Ramos (cell line): Measurements from ENCODE around the gene TNF.

Source experiments
- in situ Hi-C: fragments of 300-500 bp; cut with MboI; formaldehyde crosslinking; loops from one replicate; pipeline ENCODE4 v1.14.3; 2022; ENCODE audit warnings: low sequenced_read_pairs; ENCODE audit not compliant: unreplicated experiment

TNF gene

GRCh38 chr6:31569861-31570536, 5.4 kb upstream of the TNF start:
- in situ Hi-C loops: no loop called here

DNA sequence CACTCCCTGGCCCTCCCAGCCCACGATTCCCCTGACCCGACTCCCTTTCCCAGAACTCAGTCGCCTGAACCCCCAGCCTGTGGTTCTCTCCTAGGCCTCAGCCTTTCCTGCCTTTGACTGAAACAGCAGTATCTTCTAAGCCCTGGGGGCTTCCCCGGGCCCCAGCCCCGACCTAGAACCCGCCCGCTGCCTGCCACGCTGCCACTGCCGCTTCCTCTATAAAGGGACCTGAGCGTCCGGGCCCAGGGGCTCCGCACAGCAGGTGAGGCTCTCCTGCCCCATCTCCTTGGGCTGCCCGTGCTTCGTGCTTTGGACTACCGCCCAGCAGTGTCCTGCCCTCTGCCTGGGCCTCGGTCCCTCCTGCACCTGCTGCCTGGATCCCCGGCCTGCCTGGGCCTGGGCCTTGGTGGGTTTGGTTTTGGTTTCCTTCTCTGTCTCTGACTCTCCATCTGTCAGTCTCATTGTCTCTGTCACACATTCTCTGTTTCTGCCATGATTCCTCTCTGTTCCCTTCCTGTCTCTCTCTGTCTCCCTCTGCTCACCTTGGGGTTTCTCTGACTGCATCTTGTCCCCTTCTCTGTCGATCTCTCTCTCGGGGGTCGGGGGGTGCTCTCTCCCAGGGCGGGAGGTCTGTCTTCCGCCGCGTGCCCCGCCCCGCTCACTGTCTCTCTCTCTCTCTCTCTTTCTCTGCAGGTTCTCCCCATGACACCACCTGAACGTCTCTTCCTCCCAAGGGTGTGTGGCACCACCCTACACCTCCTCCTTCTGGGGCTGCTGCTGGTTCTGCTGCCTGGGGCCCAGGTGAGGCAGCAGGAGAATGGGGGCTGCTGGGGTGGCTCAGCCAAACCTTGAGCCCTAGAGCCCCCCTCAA, 3.1 kb upstream of the TNF start, which contains the start of gene LTA:
TSS of gene LTA (plus strand) at position 249 of the 871 bp plus-strand sequence. CDS start at position 703, 454 bp downstream.
- in situ Hi-C loops: no loop called here

GRCh38 chr6:31573239-31574105, 1.9 kb upstream of the TNF start:
- in situ Hi-C loops: no loop called here

DNA sequence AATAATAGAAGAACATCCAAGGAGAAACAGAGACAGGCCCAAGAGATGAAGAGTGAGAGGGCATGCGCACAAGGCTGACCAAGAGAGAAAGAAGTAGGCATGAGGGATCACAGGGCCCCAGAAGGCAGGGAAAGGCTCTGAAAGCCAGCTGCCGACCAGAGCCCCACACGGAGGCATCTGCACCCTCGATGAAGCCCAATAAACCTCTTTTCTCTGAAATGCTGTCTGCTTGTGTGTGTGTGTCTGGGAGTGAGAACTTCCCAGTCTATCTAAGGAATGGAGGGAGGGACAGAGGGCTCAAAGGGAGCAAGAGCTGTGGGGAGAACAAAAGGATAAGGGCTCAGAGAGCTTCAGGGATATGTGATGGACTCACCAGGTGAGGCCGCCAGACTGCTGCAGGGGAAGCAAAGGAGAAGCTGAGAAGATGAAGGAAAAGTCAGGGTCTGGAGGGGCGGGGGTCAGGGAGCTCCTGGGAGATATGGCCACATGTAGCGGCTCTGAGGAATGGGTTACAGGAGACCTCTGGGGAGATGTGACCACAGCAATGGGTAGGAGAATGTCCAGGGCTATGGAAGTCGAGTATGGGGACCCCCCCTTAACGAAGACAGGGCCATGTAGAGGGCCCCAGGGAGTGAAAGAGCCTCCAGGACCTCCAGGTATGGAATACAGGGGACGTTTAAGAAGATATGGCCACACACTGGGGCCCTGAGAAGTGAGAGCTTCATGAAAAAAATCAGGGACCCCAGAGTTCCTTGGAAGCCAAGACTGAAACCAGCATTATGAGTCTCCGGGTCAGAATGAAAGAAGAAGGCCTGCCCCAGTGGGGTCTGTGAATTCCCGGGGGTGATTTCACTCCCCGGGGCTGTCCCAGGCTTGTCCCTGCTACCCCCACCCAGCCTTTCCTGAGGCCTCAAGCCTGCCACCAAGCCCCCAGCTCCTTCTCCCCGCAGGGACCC, 981 bp upstream of the TNF start:
- in situ Hi-C loops: no loop called here

DNA sequence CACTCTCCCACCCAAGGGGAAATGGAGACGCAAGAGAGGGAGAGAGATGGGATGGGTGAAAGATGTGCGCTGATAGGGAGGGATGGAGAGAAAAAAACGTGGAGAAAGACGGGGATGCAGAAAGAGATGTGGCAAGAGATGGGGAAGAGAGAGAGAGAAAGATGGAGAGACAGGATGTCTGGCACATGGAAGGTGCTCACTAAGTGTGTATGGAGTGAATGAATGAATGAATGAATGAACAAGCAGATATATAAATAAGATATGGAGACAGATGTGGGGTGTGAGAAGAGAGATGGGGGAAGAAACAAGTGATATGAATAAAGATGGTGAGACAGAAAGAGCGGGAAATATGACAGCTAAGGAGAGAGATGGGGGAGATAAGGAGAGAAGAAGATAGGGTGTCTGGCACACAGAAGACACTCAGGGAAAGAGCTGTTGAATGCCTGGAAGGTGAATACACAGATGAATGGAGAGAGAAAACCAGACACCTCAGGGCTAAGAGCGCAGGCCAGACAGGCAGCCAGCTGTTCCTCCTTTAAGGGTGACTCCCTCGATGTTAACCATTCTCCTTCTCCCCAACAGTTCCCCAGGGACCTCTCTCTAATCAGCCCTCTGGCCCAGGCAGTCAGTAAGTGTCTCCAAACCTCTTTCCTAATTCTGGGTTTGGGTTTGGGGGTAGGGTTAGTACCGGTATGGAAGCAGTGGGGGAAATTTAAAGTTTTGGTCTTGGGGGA, 754 bp downstream of the TNF start:
- in situ Hi-C loops: no loop called here

DNA sequence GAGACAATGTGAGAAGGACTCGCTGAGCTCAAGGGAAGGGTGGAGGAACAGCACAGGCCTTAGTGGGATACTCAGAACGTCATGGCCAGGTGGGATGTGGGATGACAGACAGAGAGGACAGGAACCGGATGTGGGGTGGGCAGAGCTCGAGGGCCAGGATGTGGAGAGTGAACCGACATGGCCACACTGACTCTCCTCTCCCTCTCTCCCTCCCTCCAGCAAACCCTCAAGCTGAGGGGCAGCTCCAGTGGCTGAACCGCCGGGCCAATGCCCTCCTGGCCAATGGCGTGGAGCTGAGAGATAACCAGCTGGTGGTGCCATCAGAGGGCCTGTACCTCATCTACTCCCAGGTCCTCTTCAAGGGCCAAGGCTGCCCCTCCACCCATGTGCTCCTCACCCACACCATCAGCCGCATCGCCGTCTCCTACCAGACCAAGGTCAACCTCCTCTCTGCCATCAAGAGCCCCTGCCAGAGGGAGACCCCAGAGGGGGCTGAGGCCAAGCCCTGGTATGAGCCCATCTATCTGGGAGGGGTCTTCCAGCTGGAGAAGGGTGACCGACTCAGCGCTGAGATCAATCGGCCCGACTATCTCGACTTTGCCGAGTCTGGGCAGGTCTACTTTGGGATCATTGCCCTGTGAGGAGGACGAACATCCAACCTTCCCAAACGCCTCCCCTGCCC, 1.7 kb downstream of the TNF start:
- in situ Hi-C loops: no loop called here

DNA sequence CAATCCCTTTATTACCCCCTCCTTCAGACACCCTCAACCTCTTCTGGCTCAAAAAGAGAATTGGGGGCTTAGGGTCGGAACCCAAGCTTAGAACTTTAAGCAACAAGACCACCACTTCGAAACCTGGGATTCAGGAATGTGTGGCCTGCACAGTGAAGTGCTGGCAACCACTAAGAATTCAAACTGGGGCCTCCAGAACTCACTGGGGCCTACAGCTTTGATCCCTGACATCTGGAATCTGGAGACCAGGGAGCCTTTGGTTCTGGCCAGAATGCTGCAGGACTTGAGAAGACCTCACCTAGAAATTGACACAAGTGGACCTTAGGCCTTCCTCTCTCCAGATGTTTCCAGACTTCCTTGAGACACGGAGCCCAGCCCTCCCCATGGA, 2.2 kb downstream of the TNF start:
- in situ Hi-C loops: no loop called here

DNA sequence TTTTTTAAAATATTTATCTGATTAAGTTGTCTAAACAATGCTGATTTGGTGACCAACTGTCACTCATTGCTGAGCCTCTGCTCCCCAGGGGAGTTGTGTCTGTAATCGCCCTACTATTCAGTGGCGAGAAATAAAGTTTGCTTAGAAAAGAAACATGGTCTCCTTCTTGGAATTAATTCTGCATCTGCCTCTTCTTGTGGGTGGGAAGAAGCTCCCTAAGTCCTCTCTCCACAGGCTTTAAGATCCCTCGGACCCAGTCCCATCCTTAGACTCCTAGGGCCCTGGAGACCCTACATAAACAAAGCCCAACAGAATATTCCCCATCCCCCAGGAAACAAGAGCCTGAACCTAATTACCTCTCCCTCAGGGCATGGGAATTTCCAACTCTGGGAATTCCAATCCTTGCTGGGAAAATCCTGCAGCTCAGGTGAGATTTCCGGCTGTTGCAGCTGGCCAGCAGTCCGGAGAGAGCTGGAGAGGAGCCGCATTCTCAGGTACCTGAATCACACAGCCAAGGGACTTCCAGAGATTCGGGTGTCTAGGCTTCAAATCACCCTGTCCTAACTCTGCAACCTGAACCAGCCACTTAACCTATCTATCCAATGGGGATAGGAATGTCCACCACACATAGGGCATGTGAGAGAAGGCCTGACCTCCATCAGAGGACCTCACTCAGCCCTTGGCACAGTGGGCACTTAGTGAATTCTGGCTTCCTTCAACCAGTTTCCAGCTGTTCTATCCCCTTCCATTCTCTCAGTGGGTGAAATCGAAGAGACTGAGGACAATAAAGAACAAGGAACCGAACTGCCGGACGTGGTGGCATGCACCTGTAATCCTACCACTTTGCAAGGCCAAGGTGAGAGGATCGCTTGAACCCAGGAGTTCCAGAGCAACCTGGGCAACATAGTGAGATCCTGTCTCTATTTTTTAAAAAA, 3.1 kb downstream of the TNF start:
- in situ Hi-C loops: no loop called here

DNA sequence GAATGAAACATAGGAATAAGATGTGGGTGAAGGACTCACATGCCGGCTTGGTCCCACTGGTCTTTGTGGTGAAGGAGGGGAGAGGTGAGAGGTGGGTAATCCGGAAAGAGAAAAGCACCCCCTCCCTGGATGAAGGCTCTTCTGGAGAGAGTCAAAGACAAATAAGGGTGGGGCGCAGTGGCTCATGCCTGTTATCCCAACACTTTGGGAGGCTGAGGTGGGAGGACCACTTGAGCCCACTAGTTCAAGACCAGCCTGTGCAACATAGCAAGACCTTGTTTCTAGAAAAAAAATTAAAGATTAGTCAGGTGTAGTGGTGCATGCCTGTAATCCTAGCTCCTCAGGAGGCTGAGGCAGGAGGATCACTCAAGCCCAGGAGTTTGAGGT, 3.7 kb downstream of the TNF start:
- in situ Hi-C loops: no loop called here

DNA sequence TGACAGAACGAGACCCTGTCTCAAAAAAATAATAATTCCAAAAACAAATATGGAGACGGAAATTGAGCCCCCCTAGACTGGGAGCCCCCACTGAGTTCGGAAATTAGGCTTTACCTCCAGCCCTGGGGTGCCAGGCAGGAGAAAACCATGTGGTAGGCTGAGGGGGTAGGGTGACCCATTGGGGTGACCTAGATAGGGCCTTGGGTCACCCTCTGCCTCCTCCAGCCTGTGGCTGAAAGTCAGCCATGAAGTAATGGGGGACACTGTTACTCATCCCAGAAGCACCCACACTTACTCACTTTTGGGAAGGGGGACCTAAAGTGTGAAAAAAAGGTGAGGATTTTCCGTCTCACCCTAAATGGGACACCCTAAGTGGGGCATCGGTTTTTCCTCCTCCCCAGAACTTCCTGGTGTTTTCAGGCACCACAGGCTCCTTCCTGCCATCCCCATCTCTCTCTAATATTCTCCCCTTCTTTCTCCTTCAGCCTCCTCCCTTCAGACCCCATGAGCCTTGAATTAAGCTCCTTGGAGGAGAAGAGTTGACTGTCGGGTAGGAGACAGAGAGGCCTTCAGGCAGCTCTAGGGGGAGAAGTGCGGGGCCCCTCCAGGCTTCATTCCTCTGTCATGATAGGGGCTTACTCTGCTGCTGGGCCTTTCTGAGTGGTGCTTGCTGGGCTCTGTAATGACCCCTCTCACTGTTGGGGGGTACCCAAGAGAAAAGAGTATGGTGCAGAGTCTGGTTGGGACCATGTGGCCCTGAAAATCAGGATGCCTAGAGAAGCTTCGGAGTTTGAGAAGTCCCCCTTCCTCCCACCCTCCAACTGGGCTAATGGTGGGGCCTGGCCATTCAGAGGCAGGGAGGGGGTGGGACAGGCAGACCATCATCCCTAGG, 4.4 kb downstream of the TNF start:
- in situ Hi-C loops: no loop called here

GRCh38 chr6:31580438-31580740, 5.0 kb downstream of the TNF start:
- in situ Hi-C loops: no loop called here

DNA sequence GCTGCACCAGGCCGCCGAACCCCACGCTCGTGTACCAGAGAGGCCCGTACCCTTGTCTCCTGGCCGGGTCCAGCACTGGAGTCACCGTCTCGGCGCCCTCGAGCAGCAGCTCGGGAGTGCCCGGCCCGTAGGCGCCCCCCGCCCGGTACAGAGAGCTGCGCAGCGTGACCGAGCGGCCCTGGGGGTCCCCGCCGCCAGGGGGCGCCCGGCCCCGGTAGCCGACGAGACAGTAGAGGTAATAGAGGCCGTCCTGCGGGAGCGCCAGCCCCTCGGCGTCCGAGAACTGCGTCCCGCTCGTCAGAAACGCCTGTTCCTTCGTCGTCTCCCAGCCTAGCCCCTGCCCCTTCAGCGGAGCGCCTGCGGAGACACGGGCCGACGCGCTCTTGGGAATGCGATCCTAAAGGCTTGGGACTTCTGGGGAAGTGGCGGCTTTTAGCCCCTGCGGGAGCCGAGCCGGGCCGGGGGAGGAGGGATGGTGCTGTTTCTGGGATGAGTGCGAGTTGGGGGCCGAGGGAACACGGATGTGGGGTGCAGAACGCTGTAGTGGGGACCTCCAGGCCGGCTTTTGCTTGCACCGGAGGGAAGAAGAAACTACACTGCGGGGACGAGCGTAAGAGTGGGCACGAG, 5.6 kb downstream of the TNF start:
- in situ Hi-C loops: no loop called here

GRCh38 chr6:31581434-31582229, 6.3 kb downstream of the TNF start:
- in situ Hi-C loops: no loop called here

GRCh38 chr6:31582230-31582643, 6.9 kb downstream of the TNF start, which contains the start of gene LTB:
Gene LTB, minus strand, starts transcription at chr6:31582424. Its CDS starts 7 bp downstream, at chr6:31582417.
- in situ Hi-C loops: no loop called here

GRCh38 chr6:31585491-31585890, 10.1 kb downstream of the TNF start:
- in situ Hi-C loops: no loop called here
